HG03439 (cell line): Measurements from ENCODE around the gene ELOVL1.
"Not testable (repeated sequence)": the region's sequence is repeated elsewhere in the genome, so short reads cannot be mapped to it uniquely, and the experiment has no call there.

Experiments used
- ATAC-seq: cut with Tn5 transposase; IDR thresholded peaks from one replicate; pipeline ENCODE4 v1.9.1; 2021; ENCODE audit warnings: mild to moderate bottlenecking, moderate library complexity; ENCODE audit not compliant: unreplicated experiment

ELOVL1 gene

GRCh38 chr1:43382027-43382779 lies 14.4 kb upstream of the ELOVL1 start:
- no peak for ATAC-seq

GRCh38 chr1:43381612-43382011 lies 13.8 kb upstream of the ELOVL1 start:
- no peak for ATAC-seq

GRCh38 chr1:43379476-43379875 lies 11.7 kb upstream of the ELOVL1 start:
- ATAC-seq, result no peak

- no peak for ATAC-seq
Measured at GRCh38 chr1:43377831-43378230, 10.0 kb upstream of the ELOVL1 start.

GRCh38 chr1:43376723-43377235 lies 9.0 kb upstream of the ELOVL1 start:
- no peak for ATAC-seq

GRCh38 chr1:43373066-43373940 lies 5.5 kb upstream of the ELOVL1 start:
- no peak for ATAC-seq

- no peak for ATAC-seq
Measured at GRCh38 chr1:43372172-43372571, 4.4 kb upstream of the ELOVL1 start.

- no peak for ATAC-seq
Measured at GRCh38 chr1:43370564-43370963, 2.8 kb upstream of the ELOVL1 start.

- not testable (repeated sequence) for ATAC-seq
Measured at GRCh38 chr1:43369779-43370178, 2.0 kb upstream of the ELOVL1 start.

- ATAC-seq, result no peak
Measured at GRCh38 chr1:43368646-43369020, 822 bp upstream of the ELOVL1 start.

- ATAC-seq, result peak; percentile 43
Measured at GRCh38 chr1:43367026-43367903, 546 bp downstream of the ELOVL1 start.

- ATAC-seq, result no peak
Measured at GRCh38 chr1:43366601-43367025, 1.2 kb downstream of the ELOVL1 start.

- no peak for ATAC-seq
Measured at GRCh38 chr1:43366179-43366578, 1.6 kb downstream of the ELOVL1 start.

- no peak for ATAC-seq
Measured at GRCh38 chr1:43365678-43366077, 2.1 kb downstream of the ELOVL1 start.

GRCh38 chr1:43363935-43364525 lies 3.8 kb downstream of the ELOVL1 start:
- no peak for ATAC-seq

- ATAC-seq, result no peak
Measured at GRCh38 chr1:43363283-43363934, 4.4 kb downstream of the ELOVL1 start.

GRCh38 chr1:43360616-43361015 lies 7.2 kb downstream of the ELOVL1 start:
- no peak for ATAC-seq

GRCh38 chr1:43359696-43360095 lies 8.1 kb downstream of the ELOVL1 start:
- ATAC-seq, result no peak

GRCh38 chr1:43358746-43359693 lies 8.8 kb downstream of the ELOVL1 start, which contains the start of gene CDC20:
CDC20 (plus strand) TSS chr1:43358981; CDS start chr1:43359216, 235 bp downstream.
- peak; percentile 94 for ATAC-seq
